Measurements from ENCODE around the gene RALA.
A peak's percentile ranks its signal among the peaks of the same experiment; 100 is the strongest.
"Not testable (repeated sequence)": the region's sequence is repeated elsewhere in the genome, so short reads cannot be mapped to it uniquely, and the experiment has no call there.

Gene RALA

DNA sequence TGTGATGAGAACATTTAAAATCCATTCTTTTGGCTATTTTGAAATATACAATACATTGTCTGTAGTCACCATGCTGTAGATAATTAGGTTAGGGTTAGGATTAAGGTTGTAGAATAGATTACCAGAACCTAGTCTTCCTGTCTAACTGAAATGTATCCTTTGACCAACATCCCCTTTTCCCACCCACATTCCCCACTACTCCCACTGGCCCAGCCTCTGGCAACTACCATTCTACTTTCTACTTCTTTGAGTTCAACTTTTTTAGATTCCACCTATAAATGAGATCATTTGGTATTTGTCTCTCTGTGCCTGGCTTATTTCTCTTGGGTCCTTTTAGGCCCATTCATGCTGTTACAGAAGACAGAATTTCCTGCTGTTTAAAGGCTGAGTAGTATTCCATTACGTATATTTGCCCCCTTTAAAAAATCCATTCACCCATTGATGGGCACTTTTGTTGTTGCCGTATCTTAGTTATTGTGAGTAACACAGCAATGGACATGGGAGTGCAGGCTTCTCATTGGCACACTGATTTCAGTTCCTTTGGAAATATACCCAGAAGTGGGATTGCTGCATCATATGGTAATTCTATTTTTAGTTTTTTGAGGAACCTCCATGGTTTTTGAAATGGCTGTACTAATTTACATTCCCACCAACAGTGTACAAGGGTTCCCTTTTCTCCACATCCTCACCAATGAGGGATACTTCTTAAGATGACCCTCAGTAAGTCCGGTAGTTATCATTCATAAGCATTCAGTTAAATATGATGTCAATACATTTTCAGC lies 104.0 kb downstream of the RALA start:
- DNase-seq (ENCODE audit: low read depth in 2 of 2): no peak

DNA sequence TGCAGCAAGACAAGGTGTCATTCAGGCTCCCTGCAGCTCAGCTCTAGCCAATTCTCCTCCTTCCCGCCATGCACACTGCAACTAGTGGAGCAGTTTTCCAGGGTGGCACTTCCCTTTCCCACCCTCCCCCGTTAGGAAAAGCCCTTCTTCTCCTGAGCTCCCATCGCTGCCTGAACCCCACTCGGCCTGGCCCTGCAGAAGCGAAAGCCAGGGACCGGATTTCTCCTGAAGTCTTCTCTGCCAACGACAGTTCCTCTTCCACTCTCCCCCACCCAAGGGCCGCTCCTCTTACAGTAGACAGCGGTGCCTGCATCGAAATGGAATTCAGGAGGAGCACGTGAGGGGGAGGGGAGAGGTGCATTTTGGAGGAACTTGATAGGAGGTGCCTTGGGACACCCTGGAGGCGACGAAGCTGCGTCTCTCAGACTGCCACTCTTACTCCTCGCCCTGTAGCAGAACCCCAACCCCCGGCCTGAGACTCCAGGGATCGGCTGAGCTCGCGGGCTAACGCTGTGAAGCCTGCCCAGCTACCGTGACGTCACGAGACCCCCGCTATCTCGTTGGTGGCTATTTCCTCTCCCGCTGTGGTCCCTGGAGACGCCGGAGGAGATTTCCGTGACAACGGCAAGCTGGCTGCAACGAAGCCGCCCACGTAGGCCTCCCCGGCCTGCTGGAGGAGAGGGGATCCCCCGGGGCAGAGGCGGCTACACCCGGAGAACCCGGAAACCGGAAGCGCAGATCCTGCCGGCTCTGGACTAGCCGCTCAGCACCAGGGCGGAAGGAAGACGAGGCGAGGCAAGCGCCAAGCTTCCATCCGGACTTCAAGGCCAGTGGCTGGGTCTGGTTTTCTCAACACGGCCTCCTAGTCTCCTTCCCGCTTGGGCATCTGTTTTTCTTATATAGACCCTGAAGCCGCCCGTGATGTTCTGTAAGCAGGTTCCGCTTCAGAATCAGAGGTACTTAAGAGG lies 109.7 kb downstream of the RALA start:
- peak; percentile 97 to 99 for DNase-seq (ENCODE audit: low read depth in 2 of 2)

DNA sequence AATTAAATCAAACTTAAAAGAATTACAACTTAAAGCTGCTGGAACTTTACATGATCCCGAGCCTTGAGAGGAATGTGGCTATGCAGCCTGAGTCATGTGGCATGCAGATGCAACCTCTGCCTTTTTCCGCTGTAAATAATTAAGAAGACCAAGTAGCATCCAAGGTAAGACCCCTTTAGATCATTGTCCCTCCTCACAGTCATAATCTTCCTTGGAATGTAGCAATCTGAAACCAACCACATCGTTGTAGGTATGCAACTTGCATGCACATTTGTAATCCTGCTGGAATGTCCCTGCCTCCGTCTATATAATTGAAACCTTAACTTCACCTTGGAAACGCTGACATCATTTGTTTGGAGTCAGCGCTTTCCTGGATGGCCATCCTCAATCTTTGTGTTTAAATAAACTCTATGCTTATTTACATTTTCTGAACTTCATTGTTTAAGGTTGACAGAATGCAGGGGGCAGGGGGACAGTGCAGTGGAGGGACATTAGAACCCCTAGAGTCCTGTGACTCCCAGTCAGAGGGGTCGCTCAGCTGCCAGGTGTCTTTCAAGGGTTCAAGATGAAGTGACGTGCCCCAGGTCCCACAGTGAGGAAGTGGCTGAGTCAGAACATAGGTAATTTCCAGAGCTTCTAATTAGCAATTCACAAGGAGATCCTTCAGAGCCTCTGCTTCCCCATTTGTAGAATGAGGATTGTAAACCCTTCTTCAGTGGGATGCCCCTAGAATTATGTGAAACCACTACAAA lies 110.7 kb downstream of the RALA start:
- DNase-seq (ENCODE audit: low read depth in 2 of 2): no peak

DNA sequence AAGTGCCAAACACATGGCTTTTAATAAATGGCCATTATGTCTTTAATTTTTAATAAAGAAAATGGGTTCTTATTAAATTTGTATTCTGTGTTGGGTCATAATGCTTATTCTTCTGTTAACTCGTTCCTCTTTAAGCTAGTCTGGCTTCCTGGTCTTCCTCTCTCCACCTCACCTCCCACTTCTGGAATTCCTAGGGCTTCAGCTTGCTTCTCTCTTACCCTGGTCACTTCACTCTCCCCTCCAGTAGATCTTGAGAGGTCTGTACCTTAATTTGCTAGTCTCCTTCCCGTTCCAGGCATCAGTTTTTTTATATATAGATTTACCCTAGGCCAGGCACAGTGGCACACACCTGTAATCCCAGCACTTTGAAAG lies 111.2 kb downstream of the RALA start:
- DNase-seq (ENCODE audit: low read depth in 2 of 2): no peak

DNA sequence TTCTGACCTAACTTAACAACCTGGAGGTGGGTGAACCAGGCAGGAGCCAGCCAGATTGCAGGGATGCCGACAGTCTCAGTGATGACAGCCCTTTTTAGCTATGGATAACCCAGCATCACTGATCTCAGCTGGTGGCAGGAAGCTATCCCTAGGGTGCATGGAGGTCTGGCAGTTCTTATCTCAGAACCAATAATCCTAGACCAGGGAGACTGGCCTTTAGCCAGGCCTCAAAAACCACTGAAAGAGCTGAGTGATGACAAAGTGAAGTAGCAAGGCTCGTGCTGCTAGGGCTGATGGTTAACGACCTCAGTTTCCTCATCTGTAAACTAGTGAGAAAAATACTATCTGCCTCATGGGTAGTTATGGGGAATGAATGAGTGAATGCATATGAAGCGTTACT lies 112.5 kb downstream of the RALA start:
- no peak for DNase-seq (ENCODE audit: low read depth in 2 of 2)

DNA sequence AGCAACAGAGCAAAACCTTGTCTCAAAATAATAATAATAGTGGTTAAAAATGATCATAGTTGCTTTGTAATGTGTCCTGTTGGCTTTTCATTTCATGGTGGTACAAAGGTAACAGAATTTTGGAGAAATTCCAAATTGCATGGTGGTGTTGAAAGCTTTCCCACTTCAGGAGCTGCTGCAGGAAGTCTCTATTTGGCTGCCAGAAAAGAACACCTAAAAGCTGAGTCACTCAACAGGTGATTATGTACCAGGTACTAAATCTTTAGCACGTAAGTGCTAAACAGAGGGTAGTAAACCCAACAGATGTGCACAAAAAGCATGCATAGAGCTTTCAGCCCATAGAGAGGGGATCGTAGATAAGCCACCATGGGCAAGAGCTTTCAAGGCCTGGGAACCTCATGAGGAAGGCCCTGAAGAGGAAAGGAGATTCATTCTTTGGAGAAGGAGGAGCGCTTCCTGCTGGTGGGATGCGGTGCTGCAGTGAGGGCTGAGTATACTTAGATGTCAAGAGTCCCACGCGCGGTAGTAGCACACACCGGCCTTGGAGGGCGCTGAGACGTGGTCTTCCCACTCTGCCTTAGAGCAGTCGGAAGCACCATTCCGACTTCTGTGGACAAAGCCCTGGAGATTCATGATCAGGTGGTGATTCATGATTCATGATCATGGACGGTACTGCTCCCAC lies 118.7 kb downstream of the RALA start:
- DNase-seq (ENCODE audit: low read depth in 2 of 2): peak; percentile 10 to 38

DNA sequence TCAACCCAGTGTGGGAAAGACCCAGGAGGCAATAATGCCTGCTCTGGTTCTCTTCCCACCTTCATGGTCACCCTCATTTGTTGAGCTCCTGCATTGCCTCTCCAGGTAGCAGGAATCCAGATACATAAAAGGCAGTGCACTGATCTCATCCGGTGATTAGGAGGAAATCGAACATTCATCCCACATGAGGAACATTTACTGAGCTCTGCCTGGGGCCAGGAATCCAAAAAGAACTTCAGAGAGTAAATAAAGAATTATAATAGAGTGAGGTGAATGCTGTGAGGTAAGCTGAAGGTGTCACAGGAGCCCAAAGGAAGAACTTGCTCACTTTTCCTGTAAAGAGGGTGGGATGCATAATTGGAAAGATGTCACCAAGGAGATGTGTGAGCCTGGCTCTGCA lies 121.2 kb downstream of the RALA start:
- no peak for DNase-seq (ENCODE audit: low read depth in 2 of 2)

DNA sequence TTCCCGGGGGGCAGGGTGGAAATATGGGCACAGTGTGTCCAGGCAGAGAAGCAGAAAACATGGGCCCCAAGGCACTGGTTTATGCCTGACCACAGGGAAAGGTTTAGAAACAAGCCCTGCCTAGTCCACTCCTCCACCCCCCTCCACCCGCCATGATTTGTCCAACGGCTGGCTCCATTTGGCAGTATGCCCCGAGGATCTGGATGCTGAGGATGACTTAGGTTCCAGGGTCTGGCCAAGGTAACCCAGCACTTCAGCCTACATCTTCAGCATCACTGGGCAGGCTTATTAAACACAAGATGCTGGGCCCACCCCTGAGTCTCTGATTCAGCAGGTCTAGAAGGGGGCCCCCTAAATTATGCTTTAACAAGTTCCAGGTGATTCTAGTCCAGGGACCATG lies 121.9 kb downstream of the RALA start:
- no peak for DNase-seq (ENCODE audit: low read depth in 2 of 2)

DNA sequence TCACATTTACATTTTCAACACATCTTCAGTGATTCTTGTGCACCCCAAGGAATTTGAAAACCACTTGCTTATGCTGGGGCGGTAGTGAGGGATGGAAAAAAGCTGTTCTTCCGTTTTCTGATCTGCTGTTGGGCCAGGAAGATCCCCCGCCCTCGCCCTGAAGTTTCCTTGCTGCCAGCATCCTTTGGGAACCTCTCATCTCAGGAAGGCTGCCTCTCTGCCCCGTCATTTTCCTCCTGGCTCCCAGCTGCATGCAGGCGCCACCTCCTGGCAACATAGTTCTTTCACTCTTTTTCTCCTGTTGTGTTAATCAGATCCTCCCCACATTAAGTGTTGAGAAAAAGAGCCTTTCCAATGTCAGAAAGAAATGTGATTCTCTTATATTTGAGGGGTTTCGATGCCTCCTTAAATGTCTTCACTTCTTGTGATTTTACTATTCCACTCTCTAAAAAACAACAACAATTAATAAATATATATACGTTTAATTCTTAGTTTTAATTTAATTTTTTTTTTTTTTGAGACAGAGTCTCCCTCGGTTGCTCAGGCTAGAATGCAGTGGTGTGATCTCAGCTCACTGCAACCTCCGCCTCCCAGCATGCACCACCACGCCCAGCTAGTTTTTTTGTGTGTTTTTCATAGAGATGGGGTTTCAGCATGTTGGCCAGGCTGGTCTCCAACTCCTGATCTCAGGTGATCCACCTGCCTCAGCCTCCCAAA lies 122.9 kb downstream of the RALA start:
- DNase-seq (ENCODE audit: low read depth in 2 of 2): peak in 1 of 2 donors; percentile 23

DNA sequence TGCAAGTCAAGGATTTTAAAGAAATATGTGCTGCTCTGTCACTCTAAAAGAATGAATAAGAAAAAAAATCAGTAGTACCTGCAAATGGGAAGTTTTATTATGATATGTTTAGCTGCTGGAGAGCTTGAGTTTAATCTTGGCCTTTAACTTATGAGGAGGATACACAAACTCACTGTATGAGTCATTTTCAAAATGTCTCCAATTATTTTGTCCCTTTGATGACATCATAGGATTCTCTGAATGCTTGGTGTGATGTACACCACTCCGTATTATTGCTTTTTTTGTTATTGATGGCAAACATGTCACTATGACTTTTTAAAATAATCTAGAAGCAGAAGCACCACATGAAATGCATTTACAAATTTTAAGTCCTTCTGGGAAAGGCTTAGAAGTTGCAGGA lies 125.8 kb downstream of the RALA start:
- DNase-seq (ENCODE audit: low read depth in 2 of 2): no peak

DNA sequence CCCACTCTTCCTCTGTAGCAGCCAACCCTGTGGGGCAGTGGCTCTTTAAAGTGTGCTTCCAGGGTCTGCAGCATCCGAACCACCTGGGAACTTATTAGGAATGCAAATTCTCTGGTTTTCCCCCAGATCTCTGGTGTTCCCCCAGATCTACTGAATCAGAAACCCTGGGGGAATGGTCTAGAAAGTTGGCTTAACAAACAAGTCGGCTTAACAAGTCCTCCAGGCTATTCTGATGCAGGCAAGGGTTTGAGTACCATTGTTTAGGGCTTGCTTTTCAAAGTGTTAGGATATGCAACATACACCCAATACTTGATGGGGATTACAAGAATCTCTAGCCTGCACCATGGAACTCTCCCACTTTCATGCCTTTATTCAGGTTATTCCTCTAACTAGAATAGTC lies 126.3 kb downstream of the RALA start:
- no peak for DNase-seq (ENCODE audit: low read depth in 2 of 2)

DNA sequence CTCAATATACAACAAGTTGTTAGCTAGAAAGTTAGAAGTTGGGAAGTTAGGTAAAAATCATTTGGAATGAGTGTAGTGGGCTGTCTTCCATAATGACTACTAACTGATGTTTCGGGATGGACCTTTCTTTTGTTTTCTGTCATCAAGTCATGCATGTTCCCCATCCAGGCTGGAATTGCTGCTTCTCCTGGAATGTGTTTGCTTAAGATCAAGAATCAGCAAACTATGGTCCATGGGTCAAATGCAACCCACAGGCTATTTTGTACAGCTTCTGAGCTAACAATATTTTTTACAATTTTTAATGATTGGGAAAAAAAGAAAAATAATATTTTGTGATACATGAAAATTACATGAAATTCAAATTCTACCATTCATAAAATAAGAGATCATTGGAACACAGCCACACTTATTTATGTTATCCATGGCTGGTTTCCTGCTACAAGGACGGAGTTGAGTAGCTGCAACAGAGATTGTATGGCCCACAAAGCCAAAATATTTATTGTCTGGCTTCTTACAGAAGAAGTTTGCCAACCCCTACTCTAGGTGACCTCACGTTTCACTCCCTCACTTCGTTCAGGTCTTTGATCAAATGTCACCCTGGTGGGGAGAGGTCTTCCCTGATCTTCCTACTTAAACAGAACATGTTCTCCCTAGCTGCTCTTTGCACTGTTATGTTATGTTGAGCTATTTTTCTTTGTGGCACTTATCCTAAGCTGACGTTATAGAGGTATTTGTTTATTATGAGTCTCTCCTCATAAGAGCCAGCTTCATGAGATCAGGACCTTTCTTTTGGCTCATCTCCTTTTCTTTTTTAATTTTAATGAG lies 127.1 kb downstream of the RALA start:
- no peak for DNase-seq (ENCODE audit: low read depth in 2 of 2)

DNA sequence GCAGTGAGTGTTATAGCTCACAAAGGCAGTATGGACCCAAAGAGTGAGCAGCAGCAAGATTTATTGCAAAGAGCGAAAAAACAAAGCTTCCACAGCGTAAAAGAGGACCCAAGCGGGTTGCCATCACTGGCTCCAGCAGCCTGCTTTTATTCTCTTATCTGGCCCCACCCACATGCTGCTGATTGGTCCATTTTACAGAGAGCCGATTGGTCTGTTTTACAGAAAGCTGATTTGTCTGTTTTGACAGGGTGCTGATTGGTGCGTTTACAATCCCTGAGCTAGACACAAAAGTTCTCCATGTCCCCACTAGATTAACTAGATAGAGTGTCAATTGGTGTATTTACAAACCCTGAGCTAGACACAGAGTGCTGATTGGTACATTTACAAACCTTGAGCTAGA lies 129.9 kb downstream of the RALA start:
- DNase-seq (ENCODE audit: low read depth in 2 of 2): not testable (repeated sequence)

DNA sequence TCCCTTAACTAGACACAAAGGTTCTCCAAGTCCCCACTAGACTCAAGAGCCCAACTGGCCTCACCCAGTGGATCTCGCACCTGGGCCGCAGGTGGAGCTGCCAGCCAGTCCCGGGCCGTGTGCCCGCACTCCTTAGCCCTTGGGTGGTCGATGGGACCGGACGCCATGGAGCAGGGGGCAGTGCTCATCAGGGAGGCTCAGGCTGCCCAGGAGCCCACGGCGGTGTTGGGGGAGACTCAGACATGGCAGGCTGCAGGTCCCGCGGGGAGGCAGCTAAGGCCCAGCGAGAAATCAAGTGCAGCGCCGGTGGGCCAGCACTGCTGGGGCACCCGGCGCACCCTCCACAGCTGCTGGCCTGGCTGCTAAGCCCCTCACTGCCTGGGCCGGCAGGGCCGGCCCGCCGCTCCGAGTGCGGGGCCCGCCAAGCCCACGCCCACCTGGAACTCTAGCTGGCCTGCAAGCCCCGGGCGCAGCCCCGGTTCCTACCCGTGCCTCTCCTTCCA lies 130.5 kb downstream of the RALA start:
- DNase-seq (ENCODE audit: low read depth in 2 of 2): no peak

DNA sequence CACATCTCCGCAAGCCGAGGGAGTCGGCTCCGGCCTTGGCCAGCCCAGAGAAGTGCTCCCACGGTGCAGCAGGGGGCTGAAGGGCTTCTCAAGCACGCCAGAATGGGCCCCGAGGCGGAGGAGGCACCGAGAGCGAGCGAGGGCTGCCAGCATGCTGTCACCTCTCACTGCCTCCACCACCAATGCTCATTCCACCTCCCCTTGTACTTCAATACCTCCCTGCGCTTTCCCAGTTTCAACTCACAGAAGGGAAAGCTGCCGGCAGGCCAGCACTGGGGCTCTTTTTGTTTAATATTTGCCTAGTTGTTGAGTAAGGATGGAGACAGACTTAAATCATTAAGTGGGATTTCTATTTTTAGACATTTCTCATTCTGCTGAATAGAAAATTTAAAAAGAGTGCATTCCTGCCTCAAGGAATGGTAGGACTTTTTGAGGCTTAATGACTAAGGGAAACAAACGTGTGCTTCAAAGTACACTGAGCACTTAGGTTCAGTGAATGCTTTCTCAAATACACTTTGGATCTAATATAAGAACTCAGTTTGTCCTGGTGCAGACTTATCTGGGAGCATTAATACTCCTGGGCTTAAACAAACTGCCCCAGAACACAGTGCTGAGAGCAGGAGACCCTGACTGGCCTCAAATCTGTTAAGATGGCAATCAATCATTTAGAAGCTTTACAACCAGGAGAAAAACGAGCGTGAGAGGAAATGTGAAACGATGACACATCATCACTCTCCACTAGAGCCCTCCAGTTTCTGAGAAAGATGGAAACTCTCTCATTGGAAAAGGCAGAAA lies 131.2 kb downstream of the RALA start:
- no peak for DNase-seq (ENCODE audit: low read depth in 2 of 2)

DNA sequence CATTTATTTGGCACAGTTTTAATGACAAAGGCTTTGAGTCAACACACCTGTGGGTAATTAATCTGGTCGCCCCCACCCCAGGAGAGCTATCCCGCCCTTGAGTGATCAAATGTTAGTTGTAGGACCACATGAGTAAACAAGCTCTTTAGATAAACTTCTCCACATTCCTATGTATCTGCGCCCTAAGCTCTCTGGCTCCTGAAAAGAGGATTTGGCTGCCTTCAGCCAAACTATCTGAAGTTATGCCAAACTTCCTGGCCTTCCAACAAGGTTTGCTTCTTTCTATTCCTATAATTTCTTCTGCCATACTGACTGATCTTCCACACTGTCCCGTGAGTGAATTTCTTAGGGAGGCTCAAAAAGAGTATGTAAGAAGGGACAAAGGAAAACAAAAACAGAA lies 134.2 kb downstream of the RALA start:
- no peak for DNase-seq (ENCODE audit: low read depth in 2 of 2)

All from stimulated activated CD4-positive, alpha-beta T cell treated with anti-CD3 and anti-CD28 coated beads, Interleukin-15, amount 100 ng/mL, for 48 hours (primary cell).